SK-N-SH (cell line): ENCODE data around the gene GDNF. TPM values are rescaled to one million over a fixed set of nuclear protein-coding genes. Genes with fewer than 3 reads are reported as not detected.

Source experiments
- CTCF ChIA-PET: fragments of 300-600, 350-600 bp; formaldehyde crosslinking; extraction: SDS; loops from one replicate; lab custom pipeline; 2021; lab: Yijun Ruan, JAX
- POLR2A ChIA-PET: fragments of 350-600 bp; sonication (Branson Sonifier 250); formaldehyde crosslinking; extraction: SDS; loops from one replicate; lab custom pipeline; 2020; ENCODE audit warnings: antibody characterized with exemption, inconsistent platforms; lab: Yijun Ruan, JAX
- DNase-seq: peaks from one replicate; pipeline ENCODE4 v3.0.0; 2012
- H2AFZ ChIP-seq: fragments of 200-600 bp; sonication (generic); 2 replicates; pipeline ENCODE4 v1.8.1; 2016; ENCODE audit warnings: antibody characterized with exemption, mild to moderate bottlenecking, low read depth
- H3F3A ChIP-seq: fragments of 200-600 bp; sonication (generic); replicated peaks from 2 replicates; pipeline ENCODE3; 2016; ENCODE audit warnings: antibody characterized with exemption, mild to moderate bottlenecking; ENCODE audit not compliant: insufficient read depth
- H3K27ac ChIP-seq, 2 experiments: fragments of 200-500 bp in 1 of 2; fragments of 200-600 bp in 1 of 2; sonication (Bioruptor generic) in 1 of 2; sonication (generic), shearing (Covaris generic) in 1 of 2; 2 replicates each; pipeline versions ENCODE4 v1.5.1 to v1.6.1; 2014 to 2016; ENCODE audit warnings: low read depth in 2 of 2, inconsistent platforms in 1 of 2, low read length in 1 of 2, mild to moderate bottlenecking in 1 of 2, mixed read lengths in 1 of 2
- H3K27me3 ChIP-seq: fragments of 200-600 bp; sonication (generic), shearing (Covaris generic); 2 replicates; pipeline ENCODE4 v1.6.1; 2016; ENCODE audit warnings: mixed run types; ENCODE audit not compliant: insufficient read depth
- H3K36me3 ChIP-seq, 2 experiments: fragments of 200-500 bp in 1 of 2; fragments of 200-600 bp in 1 of 2; sonication (Bioruptor generic) in 1 of 2; sonication (generic) in 1 of 2; replicated peaks in 1 of 2; 2 replicates each; pipeline versions ENCODE3 to v1.5.1; 2014 to 2016; ENCODE audit warnings: low read length in 1 of 2, mild to moderate bottlenecking in 1 of 2; ENCODE audit not compliant: insufficient read depth in 2 of 2, control insufficient read depth in 1 of 2
- H3K4me1 ChIP-seq, 2 experiments: fragments of 200-500 bp in 1 of 2; fragments of 200-600 bp in 1 of 2; sonication (Bioruptor generic) in 1 of 2; sonication (generic), shearing (Covaris generic) in 1 of 2; 2 replicates each; pipeline versions ENCODE4 v1.5.1 to v1.6.1; 2014 to 2016; ENCODE audit warnings: low read depth in 1 of 2, low read length in 1 of 2, mixed run types in 1 of 2; ENCODE audit not compliant: insufficient read depth in 2 of 2, control insufficient read depth in 1 of 2
- H3K4me2 ChIP-seq: fragments of 200-600 bp; sonication (generic), shearing (Covaris generic); 2 replicates; pipeline ENCODE4 v1.6.1; 2017; ENCODE audit warnings: mixed run types
- H3K4me3 ChIP-seq, 2 experiments: fragments of 200-500 bp in 1 of 2; fragments of 200-600 bp in 1 of 2; sonication (Bioruptor generic) in 1 of 2; sonication (generic), shearing (Covaris generic) in 1 of 2; 2 replicates each; pipeline versions ENCODE4 v1.5.1 to v1.8.1; 2014 to 2016; ENCODE audit warnings: low read depth in 2 of 2, inconsistent platforms in 1 of 2, low read length in 1 of 2, mild to moderate bottlenecking in 1 of 2, mixed read lengths in 1 of 2, moderate library complexity in 1 of 2
- H3K79me2 ChIP-seq: fragments of 200-600 bp; sonication (generic); 2 replicates; pipeline ENCODE4 v1.8.1; 2017; ENCODE audit warnings: mild to moderate bottlenecking; ENCODE audit not compliant: insufficient read depth
- H3K9ac ChIP-seq: fragments of 200-600 bp; sonication (generic); 2 replicates; pipeline ENCODE4 v1.6.1; 2017; ENCODE audit warnings: mixed run types
- H3K9me2 ChIP-seq: fragments of 200-600 bp; sonication (generic); 2 replicates; pipeline ENCODE4 v1.6.1; 2017; ENCODE audit warnings: mixed run types
- H3K9me3 ChIP-seq: fragments of 200-600 bp; sonication (generic); 2 replicates; pipeline ENCODE4 v1.6.1; 2017; ENCODE audit warnings: mixed run types, mild to moderate bottlenecking, moderate library complexity
- H4K20me1 ChIP-seq: fragments of 200-600 bp; sonication (generic); 2 replicates; pipeline ENCODE4 v1.6.1; 2017; ENCODE audit warnings: mild to moderate bottlenecking, mixed run types; ENCODE audit not compliant: insufficient read depth
- EP300 ChIP-seq, 2 experiments: IDR thresholded peaks; 2 replicates each; pipeline versions ENCODE4 v1.4.0 to v1.6.1; 2012; ENCODE audit warnings: borderline replicate concordance in 1 of 2, low read depth in 1 of 2, low read length in 1 of 2
- EZH2phosphoT487 ChIP-seq: fragments of 200-600 bp; sonication (generic); IDR thresholded peaks from 2 replicates; pipeline ENCODE4 v1.6.1; 2017; ENCODE audit warnings: low read depth, mixed run types, mild to moderate bottlenecking, antibody characterized with exemption, moderate library complexity, borderline replicate concordance
- FOSL2 ChIP-seq: IDR thresholded peaks from 2 replicates; pipeline ENCODE4 v1.4.0; 2012; ENCODE audit warnings: low read depth, mild to moderate bottlenecking, moderate library complexity, borderline replicate concordance
- FOXJ3 ChIP-seq: sonication (generic); formaldehyde crosslinking; IDR thresholded peaks from 2 replicates; pipeline ENCODE4 v1.5.1; 2020; ENCODE audit warnings: mild to moderate bottlenecking, missing genetic modification reagents
- GABPA ChIP-seq: IDR thresholded peaks from 2 replicates; pipeline ENCODE4 v1.4.0; 2012; ENCODE audit warnings: low read depth, mild to moderate bottlenecking
- JUND ChIP-seq: IDR thresholded peaks from 2 replicates; pipeline ENCODE4 v1.4.0; 2012
- MAX ChIP-seq: IDR thresholded peaks from 2 replicates; pipeline ENCODE4 v1.4.0; 2012; ENCODE audit warnings: low read depth
- NRF1 ChIP-seq: IDR thresholded peaks from 2 replicates; pipeline ENCODE4 v1.6.1; 2012; ENCODE audit warnings: low read depth, mild to moderate bottlenecking, low read length
- PBX3 ChIP-seq: IDR thresholded peaks from 2 replicates; pipeline ENCODE4; 2012
- RAD21 ChIP-seq: IDR thresholded peaks from 2 replicates; pipeline ENCODE4 v1.6.1; 2012; ENCODE audit warnings: mild to moderate bottlenecking, low read length
- RCOR1 ChIP-seq: fragments of 150-350 bp; IDR thresholded peaks from 2 replicates; pipeline ENCODE4 v1.6.1; 2017; ENCODE audit warnings: antibody characterized with exemption, low read length
- RFX5 ChIP-seq: IDR thresholded peaks from 2 replicates; pipeline ENCODE4 v1.6.1; 2012; ENCODE audit warnings: mild to moderate bottlenecking, improper control_type of control experiment, low read length
- RXRA ChIP-seq: IDR thresholded peaks from 2 replicates; pipeline ENCODE4 v1.4.0; 2012; ENCODE audit warnings: low read depth, mild to moderate bottlenecking, borderline replicate concordance
- SMC3 ChIP-seq: IDR thresholded peaks from 2 replicates; pipeline ENCODE4 v1.6.1; 2012; ENCODE audit warnings: low read depth, low read length, improper control_type of control experiment
- TAF1 ChIP-seq: IDR thresholded peaks from 2 replicates; pipeline ENCODE4 v1.6.1; 2012; ENCODE audit warnings: low read depth, mild to moderate bottlenecking, low read length, moderate library complexity, borderline replicate concordance
- TCF12 ChIP-seq: IDR thresholded peaks from 2 replicates; pipeline ENCODE4 v1.4.0; 2012
- TEAD4 ChIP-seq: IDR thresholded peaks from 2 replicates; pipeline ENCODE4 v1.4.0; 2012; ENCODE audit warnings: mild to moderate bottlenecking, borderline replicate concordance; ENCODE audit not compliant: insufficient read depth
- USF2 ChIP-seq: fragments of 150-350 bp; IDR thresholded peaks from 2 replicates; pipeline ENCODE4 v1.6.1; 2017; ENCODE audit warnings: antibody characterized with exemption, low read length, low read depth, borderline replicate concordance
- YY1 ChIP-seq: IDR thresholded peaks from 2 replicates; pipeline ENCODE4 v1.4.0; 2012; ENCODE audit warnings: low read depth, mild to moderate bottlenecking
- ZBTB33 ChIP-seq: IDR thresholded peaks from 2 replicates; pipeline ENCODE4 v1.4.0; 2012; ENCODE audit warnings: low read depth, borderline replicate concordance
- WGBS: methylation state at CpG from one replicate; pipeline ENCODE4 v1.1.6; 2017; ENCODE audit warnings: low lambda C conversion rate; 5-methylcytosine and 5-hydroxymethylcytosine counted together
- polyA plus RNA-seq, 3 experiments: library from polyadenylated mRNA; depleted of rRNA; stranded (reverse); fragments of >200 nt; gene quantifications; 2 replicates each; pipeline ENCODE4 v1.2.3, GENCODE V29; 2012
- TF ChIP-seq, protein P1 (sequence below): IDR thresholded peaks from 2 replicates; pipeline ENCODE4 v1.4.0; 2012; ENCODE audit warnings: low read depth, borderline replicate concordance

GDNF gene
- polyA plus RNA-seq, 1 of the 3 experiments (the other 2 are of a cell fraction), result 9.0 TPM

DNA sequence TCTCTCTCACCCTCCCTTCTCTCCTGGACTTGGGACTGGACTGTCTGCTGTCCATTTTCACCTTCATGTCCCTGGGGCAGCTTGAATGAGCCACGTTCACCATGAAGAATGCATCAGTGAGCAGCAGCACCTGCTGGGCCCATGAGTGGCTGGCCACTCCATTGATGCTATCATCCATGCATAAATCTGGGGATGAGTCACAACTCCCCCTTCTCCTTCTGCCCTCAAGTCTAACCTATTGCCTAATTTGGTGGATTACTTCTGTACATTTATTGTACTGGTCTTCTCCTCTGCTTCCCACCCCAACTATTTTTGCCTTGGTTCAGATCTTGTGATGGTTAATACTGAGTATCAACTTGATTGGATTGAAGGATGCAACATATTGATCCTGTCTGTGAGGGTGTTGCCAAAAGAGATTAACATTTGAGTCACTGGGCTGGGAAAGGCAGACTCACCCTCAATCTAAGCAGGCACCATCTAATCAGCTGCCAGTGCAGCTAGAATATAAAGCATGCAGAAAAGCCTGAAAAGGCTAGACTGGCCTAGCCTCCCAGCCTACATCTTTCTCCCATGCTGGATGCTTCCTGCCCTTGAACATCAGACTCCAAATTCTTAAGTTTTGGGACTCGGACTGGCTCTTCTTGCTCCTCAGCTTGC lies 46.7 kb downstream of the GDNF start:
- no peaks in the 10 kb centered on the region for H3K9me2 ChIP-seq
- WGBS, result 13% methylated on average over 2 of the region's 2 CpGs
- H3K4me3 ChIP-seq, result no peak overlapping the region
- peak; percentile 65; the same call in 1 of the 2 replicates for TF ChIP-seq FOSL2
- no peak for TF ChIP-seq RFX5
- TF ChIP-seq MAX, result 0 out of 2 replicates have a peak, but pooled peaks have one; percentile 20
- 0 out of 4 replicates have a peak, but pooled peaks of 1 of the 2 experiments have one; percentile 11 for TF ChIP-seq EP300 (IDR thresholded peaks at IDR 0.05; ENCODE audit: borderline replicate concordance in 1 of 2, low read depth in 1 of 2, low read length in 1 of 2)
- TF ChIP-seq TEAD4, result 0 out of 2 replicates have a peak, but pooled peaks have one; percentile 22
- no peak for TF ChIP-seq RAD21
- TF ChIP-seq EZH2phosphoT487, result no peak
- TF ChIP-seq TCF12, result peak; percentile 75
- TF ChIP-seq PBX3, result peak; percentile 29; the same call in 1 of the 2 replicates
- TF ChIP-seq, protein P1, sequence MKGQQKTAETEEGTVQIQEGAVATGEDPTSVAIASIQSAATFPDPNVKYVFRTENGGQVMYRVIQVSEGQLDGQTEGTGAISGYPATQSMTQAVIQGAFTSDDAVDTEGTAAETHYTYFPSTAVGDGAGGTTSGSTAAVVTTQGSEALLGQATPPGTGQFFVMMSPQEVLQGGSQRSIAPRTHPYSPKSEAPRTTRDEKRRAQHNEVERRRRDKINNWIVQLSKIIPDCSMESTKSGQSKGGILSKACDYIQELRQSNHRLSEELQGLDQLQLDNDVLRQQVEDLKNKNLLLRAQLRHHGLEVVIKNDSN, result no peak
- TF ChIP-seq JUND, result peak; percentile 55
- no peak overlapping the region for H3K9ac ChIP-seq
- DNase-seq, result no peak
- no peaks in the 10 kb centered on the region for H3K9me3 ChIP-seq
- H3K4me2 ChIP-seq, result no peak overlapping the region
- H4K20me1 ChIP-seq, result no peaks in the 10 kb centered on the region
- H2AFZ ChIP-seq, result peak overlapping the region; percentile 25; the same call in 1 of the 2 replicates
- H3K79me2 ChIP-seq, result no peaks in the 10 kb centered on the region
- no peaks in the 10 kb centered on the region for H3K27me3 ChIP-seq
- H3K4me1 ChIP-seq, result no peaks in the 10 kb centered on the region
- H3K27ac ChIP-seq, result 0 out of 4 replicates have a peak overlapping the region, but pooled peaks of 1 of the 2 experiments have one; percentile 7
- CTCF ChIA-PET, result no interaction called here
- H3F3A ChIP-seq, result no peaks in the 10 kb centered on the region
- POLR2A ChIA-PET, result no interaction called here
- H3K36me3 ChIP-seq, result no peaks in the 10 kb centered on the region

DNA sequence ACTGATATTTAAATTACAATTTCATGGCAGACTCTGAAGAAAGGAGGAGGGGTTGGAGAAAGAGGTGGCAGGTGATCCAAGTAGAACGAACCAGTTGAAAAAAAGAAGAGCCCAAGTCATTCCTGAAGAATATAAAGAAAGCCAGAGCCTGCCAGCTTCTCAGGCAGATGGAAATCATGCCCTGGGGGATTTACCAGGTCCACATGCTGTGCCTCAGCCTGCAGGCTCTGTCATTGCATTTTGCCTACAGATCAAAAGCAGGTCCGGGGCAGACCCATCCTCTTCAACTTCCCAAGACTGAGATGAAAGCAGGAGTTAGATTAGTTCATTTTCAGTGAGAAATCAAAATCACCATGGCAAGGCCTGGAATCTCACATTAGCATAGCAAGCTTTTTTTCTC lies 48.5 kb downstream of the GDNF start:
- Histone ChIP-seq H3K4me1 (peaks cover 0 to 5% of the 10 kb centered on the region in 2 experiments; a peak in 1 of 4 replicates), H4K20me1 (no peaks in the 10 kb centered on the region), H3K36me3 (no peaks in the 10 kb centered on the region), H3K27ac (no peak overlapping the region), H3K27me3 (no peaks in the 10 kb centered on the region), H3K9me2 (no peaks in the 10 kb centered on the region), H2AFZ (no peak overlapping the region), H3F3A (no peaks in the 10 kb centered on the region), H3K79me2 (no peaks in the 10 kb centered on the region), H3K9ac (no peak overlapping the region), H3K4me2 (no peak overlapping the region), H3K9me3 (no peaks in the 10 kb centered on the region), H3K4me3 (no peak overlapping the region)
- ChIA-PET CTCF (no interaction called here), POLR2A (no interaction called here)
- DNase-seq, result no peak
- WGBS, result 34% methylated on average over 2 of the region's 2 CpGs
- TF ChIP-seq RAD21, result no peak
- no peak for TF ChIP-seq USF2
- TF ChIP-seq RCOR1, result no peak
- TF ChIP-seq RXRA, result no peak
- TF ChIP-seq NRF1, result no peak
- TF ChIP-seq ZBTB33, result no peak
- TF ChIP-seq GABPA, result no peak
- no peak for TF ChIP-seq FOSL2
- TF ChIP-seq YY1, result no peak
- TF ChIP-seq FOXJ3 (CRISPR knock-in tag), result no peak
- no peak for TF ChIP-seq PBX3
- no peak for TF ChIP-seq TAF1
- no peak for TF ChIP-seq SMC3
- no peak for TF ChIP-seq EZH2phosphoT487
